ENCODE data around the gene D2HGDH. TPM values are rescaled to one million over a fixed set of nuclear protein-coding genes. Genes with fewer than 3 reads are reported as not detected.
A peak's percentile ranks its signal among the peaks of the same experiment; 100 is the strongest.

Gene D2HGDH
- total RNA-seq, 1 experiment from 2014 or later, result 30.7 TPM

- peaks cover 6% of the 10 kb centered on the region for H3K36me3 ChIP-seq (ENCODE audit: insufficient read depth, low read length, poor library complexity, severe bottlenecking)
- H3K4me3 ChIP-seq (ENCODE audit: low read depth, low read length, poor library complexity, severe bottlenecking), result peak overlapping the region; percentile 80
- no peaks in the 10 kb centered on the region for H3K9me3 ChIP-seq (ENCODE audit: low read depth, low read length, poor library complexity, severe bottlenecking)
- POLR2A ChIA-PET (ENCODE audit: low non-redundant PET), result no interaction called here
- no peaks in the 10 kb centered on the region for H3K27me3 ChIP-seq (replicated peaks; ENCODE audit: insufficient read depth, low read depth, low read length, poor library complexity)
- peak overlapping the region; percentile 93 for H3K27ac ChIP-seq (ENCODE audit: low read depth, low read length, poor library complexity, severe bottlenecking)
- no TSS peak for BruUV-seq (replicated peaks)
- TF ChIP-seq EZH2 (IDR thresholded peaks at IDR 0.05; ENCODE audit: borderline replicate concordance, low read depth, low read length, poor library complexity, severe bottlenecking), result no peak
- TF ChIP-seq CTCF (conservative IDR thresholded peaks at IDR 0.05; ENCODE audit: low read depth, low read length), result no peak; the same call in 1 of the 2 replicates
- DNase-seq (ENCODE audit: low spot score), result no peak
- peaks cover 5% of the 10 kb centered on the region for H3K4me1 ChIP-seq (ENCODE audit: insufficient read depth, low read length, poor library complexity, severe bottlenecking)
- CTCF ChIA-PET, result interaction anchor here (0.6 to 0.7 kb wide), 2 partner anchors 68 to 69 kb away, joined by 3 read pairs; no protein-coding TSS in a partner anchor
- intact Hi-C loops (cut with micrococcal nuclease; ENCODE audit: unreplicated experiment), result loop anchor here (2.0 kb wide), 1 partner anchor 147 kb away; no protein-coding TSS in a partner anchor
These were observed 293 bp upstream of the D2HGDH start for GRCh38 chr2:241734208-241734466.

GRCh38 chr2:241736111-241736510 is 1.7 kb downstream of the D2HGDH start:
- Histone ChIP-seq H3K27me3 (replicated peaks; ENCODE audit: insufficient read depth, low read depth, low read length, poor library complexity) (no peaks in the 10 kb centered on the region), H3K36me3 (ENCODE audit: insufficient read depth, low read length, poor library complexity, severe bottlenecking) (peaks cover 6% of the 10 kb centered on the region), H3K9me3 (ENCODE audit: low read depth, low read length, poor library complexity, severe bottlenecking) (no peaks in the 10 kb centered on the region), H3K27ac (ENCODE audit: low read depth, low read length, poor library complexity, severe bottlenecking) (peak overlapping the region; percentile 93), H3K4me3 (ENCODE audit: low read depth, low read length, poor library complexity, severe bottlenecking) (peak overlapping the region; percentile 80), H3K4me1 (ENCODE audit: insufficient read depth, low read length, poor library complexity, severe bottlenecking) (no peaks in the 10 kb centered on the region)
- CTCF ChIA-PET, result interaction anchor here (0.6 to 1.2 kb wide), 2 partner anchors 137 to 142 kb away, joined by 3 read pairs; no protein-coding TSS in a partner anchor
- intact Hi-C loops (cut with micrococcal nuclease; ENCODE audit: unreplicated experiment), result no loop called here
- POLR2A ChIA-PET (ENCODE audit: low non-redundant PET), result no interaction called here
- TF ChIP-seq CTCF (conservative IDR thresholded peaks at IDR 0.05; ENCODE audit: low read depth, low read length), result no peak
- no peak for TF ChIP-seq EZH2 (IDR thresholded peaks at IDR 0.05; ENCODE audit: borderline replicate concordance, low read depth, low read length, poor library complexity, severe bottlenecking)
- TSS peak; percentile 34 for BruUV-seq (replicated peaks)
- no peak for DNase-seq (ENCODE audit: low spot score)

GRCh38 chr2:241738040-241738686 is 3.7 kb downstream of the D2HGDH start:
- Histone ChIP-seq H3K9me3 (ENCODE audit: low read depth, low read length, poor library complexity, severe bottlenecking) (no peaks in the 10 kb centered on the region), H3K4me3 (ENCODE audit: low read depth, low read length, poor library complexity, severe bottlenecking) (no peak overlapping the region), H3K4me1 (ENCODE audit: insufficient read depth, low read length, poor library complexity, severe bottlenecking) (no peaks in the 10 kb centered on the region), H3K27me3 (replicated peaks; ENCODE audit: insufficient read depth, low read depth, low read length, poor library complexity) (no peaks in the 10 kb centered on the region), H3K36me3 (ENCODE audit: insufficient read depth, low read length, poor library complexity, severe bottlenecking) (peaks cover 6% of the 10 kb centered on the region), H3K27ac (ENCODE audit: low read depth, low read length, poor library complexity, severe bottlenecking) (peak overlapping the region; percentile 23)
- intact Hi-C loops (cut with micrococcal nuclease; ENCODE audit: unreplicated experiment), result no loop called here
- ChIA-PET CTCF (no interaction called here), POLR2A (ENCODE audit: low non-redundant PET) (no interaction called here)
- TF ChIP-seq CTCF (conservative IDR thresholded peaks at IDR 0.05; ENCODE audit: low read depth, low read length) (no peak), EZH2 (IDR thresholded peaks at IDR 0.05; ENCODE audit: borderline replicate concordance, low read depth, low read length, poor library complexity, severe bottlenecking) (no peak)
- DNase-seq (ENCODE audit: low spot score), result no peak
- no TSS peak for BruUV-seq (replicated peaks)
